Right lobe of liver (tissue), 4 donors: ENCODE measurements around the gene KIFC3.

ENCODE experiments used
- CTCF ChIP-seq, 4 donors: fragments of 200-600 bp in 3 of 4; fragments of 450-650 bp in 1 of 4; IDR thresholded peaks; one replicate each; pipeline versions ENCODE4 v1.5.1 to v1.8.0; 2016 to 2022; ENCODE audit warnings: antibody characterized with exemption in 4 of 4, mild to moderate bottlenecking in 2 of 4
- POLR2A ChIP-seq: fragments of 450-650 bp; IDR thresholded peaks from one replicate; pipeline ENCODE4 v1.6.1; 2017; ENCODE audit warnings: antibody characterized with exemption, mild to moderate bottlenecking
- donor health status: DM: no; HTN: no; CAD: no.
- donor health status: DM: no; HTN: no; CAD: no.
- donor health status: DM: no; HTN: yes; CAD: no.

GRCh38 chr16:57711993-57712392 lies 90.3 kb downstream of the KIFC3 start:
- TF ChIP-seq CTCF (IDR thresholded peaks at IDR 0.05) (no peak), POLR2A (no peak)
